AG04450 (cell line): ENCODE results near the gene DPCD. TPM values are rescaled to one million over a fixed set of nuclear protein-coding genes. Genes with fewer than 3 reads are reported as not detected.

Experiments used
- CTCF ChIA-PET: fragments of 300-600, 350-600 bp; formaldehyde crosslinking; extraction: SDS; loops from one replicate; lab custom pipeline; 2022; ENCODE audit warnings: antibody characterized with exemption, inconsistent platforms; lab: Charles Lee
- POLR2A ChIA-PET: fragments of 350-600 bp; formaldehyde crosslinking; extraction: SDS; loops from one replicate; lab custom pipeline; 2021; ENCODE audit warnings: antibody characterized with exemption, inconsistent platforms; lab: Yijun Ruan, JAX
- DNase-seq: peaks from one replicate; pipeline ENCODE4 v3.0.0-alpha.2; 2011; ENCODE audit warnings: low read depth, low spot score
- H3K27ac ChIP-seq: one replicate; pipeline ENCODE4 v1.5.1; 2012; ENCODE audit warnings: low read depth, low read length, control low read depth
- H3K27me3 ChIP-seq: one replicate; pipeline ENCODE4 v1.6.0; 2012; ENCODE audit warnings: low read length; ENCODE audit not compliant: control insufficient read depth, insufficient read depth
- H3K4me3 ChIP-seq: 2 replicates; pipeline ENCODE4 v1.5.1; 2011; ENCODE audit warnings: mild to moderate bottlenecking, low read depth, low read length, control low read depth
- H3K9me3 ChIP-seq: 2 replicates; pipeline ENCODE4 v1.5.1; 2012; ENCODE audit warnings: low read length; ENCODE audit not compliant: control insufficient read depth, insufficient read depth
- polyA plus RNA-seq: library from polyadenylated mRNA; depleted of rRNA; stranded (reverse); fragments of >200 nt; gene quantifications from 2 replicates; pipeline ENCODE4 v1.2.3, GENCODE V29; 2011
- TF ChIP-seq, protein P1 (sequence below): IDR thresholded peaks from 2 replicates; pipeline ENCODE4 v1.5.1; 2011; ENCODE audit warnings: low read depth, low read length, control low read depth, inconsistent platforms

DPCD gene
- polyA plus RNA-seq, 1 experiment, result 49.7 TPM

DNA sequence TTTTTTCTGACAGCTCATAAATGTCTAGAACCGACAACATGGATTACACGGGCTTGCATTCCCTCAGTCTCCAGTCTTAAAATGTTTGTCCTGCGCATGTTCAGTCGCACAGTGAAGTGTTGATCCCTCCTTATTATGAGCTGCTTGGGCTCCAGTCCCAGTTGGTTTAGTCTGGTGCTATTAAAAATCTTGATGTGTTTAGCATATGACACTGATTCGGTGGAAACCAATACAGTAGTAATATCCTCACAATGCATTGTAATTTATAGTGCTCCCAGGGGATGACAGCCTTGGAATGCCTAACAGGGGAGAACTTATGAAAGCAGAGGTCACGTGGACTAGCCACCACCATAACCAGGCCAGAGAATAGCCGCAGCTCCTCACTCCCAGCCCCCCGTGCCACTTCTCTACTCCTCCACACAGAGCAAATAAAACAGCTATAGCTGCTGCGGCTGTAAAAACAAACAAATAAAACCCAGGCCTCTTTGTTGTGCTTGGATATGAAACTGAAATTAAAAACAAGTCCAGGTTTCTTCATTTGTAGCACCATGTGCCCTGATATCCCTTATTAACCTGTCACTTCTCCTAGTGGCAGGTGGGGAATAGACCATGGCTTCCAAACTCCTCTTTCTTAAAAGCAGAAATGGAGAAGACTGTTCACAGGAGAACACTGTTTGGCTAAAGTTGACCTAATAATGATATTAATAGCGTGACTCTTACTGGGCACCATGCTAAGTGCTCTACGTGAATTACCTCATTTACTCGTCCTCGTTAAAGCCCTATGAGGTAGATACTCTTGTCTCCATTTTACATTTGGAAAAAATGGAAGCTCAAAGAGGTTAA is 7.7 kb downstream of the DPCD start:
- TF ChIP-seq, protein P1, sequence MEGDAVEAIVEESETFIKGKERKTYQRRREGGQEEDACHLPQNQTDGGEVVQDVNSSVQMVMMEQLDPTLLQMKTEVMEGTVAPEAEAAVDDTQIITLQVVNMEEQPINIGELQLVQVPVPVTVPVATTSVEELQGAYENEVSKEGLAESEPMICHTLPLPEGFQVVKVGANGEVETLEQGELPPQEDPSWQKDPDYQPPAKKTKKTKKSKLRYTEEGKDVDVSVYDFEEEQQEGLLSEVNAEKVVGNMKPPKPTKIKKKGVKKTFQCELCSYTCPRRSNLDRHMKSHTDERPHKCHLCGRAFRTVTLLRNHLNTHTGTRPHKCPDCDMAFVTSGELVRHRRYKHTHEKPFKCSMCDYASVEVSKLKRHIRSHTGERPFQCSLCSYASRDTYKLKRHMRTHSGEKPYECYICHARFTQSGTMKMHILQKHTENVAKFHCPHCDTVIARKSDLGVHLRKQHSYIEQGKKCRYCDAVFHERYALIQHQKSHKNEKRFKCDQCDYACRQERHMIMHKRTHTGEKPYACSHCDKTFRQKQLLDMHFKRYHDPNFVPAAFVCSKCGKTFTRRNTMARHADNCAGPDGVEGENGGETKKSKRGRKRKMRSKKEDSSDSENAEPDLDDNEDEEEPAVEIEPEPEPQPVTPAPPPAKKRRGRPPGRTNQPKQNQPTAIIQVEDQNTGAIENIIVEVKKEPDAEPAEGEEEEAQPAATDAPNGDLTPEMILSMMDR, result no peak
- H3K4me3 ChIP-seq, result no peak overlapping the region
- no peak overlapping the region for H3K27ac ChIP-seq
- ChIA-PET POLR2A (no interaction called here), CTCF (interaction anchor here (0.9 to 2.8 kb wide), 4 partner anchors 185 to 576 kb away, joined by 3 to 14 read pairs (median 7); no protein-coding TSS in a partner anchor)
- H3K9me3 ChIP-seq, result no peaks in the 10 kb centered on the region
- no peak for DNase-seq
- no peaks in the 10 kb centered on the region for H3K27me3 ChIP-seq

DNA sequence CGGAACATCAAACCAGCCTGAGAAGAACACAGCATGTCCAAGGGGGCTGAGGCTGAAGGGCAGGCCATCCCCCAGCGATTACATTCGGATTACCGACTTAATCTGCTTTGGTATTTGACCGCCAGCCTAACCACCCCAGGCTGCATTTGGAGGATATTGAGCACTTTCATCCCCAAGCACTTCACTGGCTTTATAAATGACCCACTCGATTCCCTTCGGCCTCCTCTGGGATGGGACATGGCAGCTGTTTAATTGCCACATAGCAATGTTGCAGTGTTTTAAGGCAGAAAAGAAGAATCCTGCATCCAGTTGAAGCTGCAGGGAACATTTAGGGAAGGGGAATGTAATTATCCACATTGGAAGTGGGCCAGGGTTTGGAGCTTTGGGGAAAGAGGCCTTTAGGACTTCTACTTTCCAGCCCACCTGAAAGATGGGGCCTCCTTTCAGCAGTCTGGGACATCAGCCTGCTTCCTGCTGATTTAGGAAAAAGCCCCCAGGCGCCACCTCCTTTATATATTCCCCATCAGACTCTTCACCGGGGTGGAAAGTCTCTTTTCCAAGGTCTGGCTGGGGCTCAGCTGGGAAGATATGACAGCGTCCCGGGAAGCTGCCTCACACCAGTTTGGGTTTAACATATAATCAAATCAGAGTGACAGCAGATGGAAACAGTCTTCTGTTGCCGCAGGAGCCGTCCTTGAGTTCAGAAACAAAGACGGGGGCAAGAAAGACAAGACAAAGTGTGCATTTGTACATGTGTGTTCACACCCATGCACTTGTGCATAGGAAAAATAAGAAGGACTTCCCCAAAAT is 9.2 kb downstream of the DPCD start:
- Histone ChIP-seq H3K27me3 (no peaks in the 10 kb centered on the region), H3K9me3 (no peaks in the 10 kb centered on the region), H3K4me3 (no peak overlapping the region), H3K27ac (no peak overlapping the region)
- TF ChIP-seq, protein P1, result no peak
- ChIA-PET POLR2A (interaction anchor here (0.7 kb wide), 1 partner anchor 175 kb away, joined by 4 read pairs; no protein-coding TSS in a partner anchor), CTCF (interaction anchor here (1.8 to 2.8 kb wide), 2 partner anchors 184 to 384 kb away, joined by 8 to 14 read pairs; no protein-coding TSS in a partner anchor)
- no peak for DNase-seq

DNA sequence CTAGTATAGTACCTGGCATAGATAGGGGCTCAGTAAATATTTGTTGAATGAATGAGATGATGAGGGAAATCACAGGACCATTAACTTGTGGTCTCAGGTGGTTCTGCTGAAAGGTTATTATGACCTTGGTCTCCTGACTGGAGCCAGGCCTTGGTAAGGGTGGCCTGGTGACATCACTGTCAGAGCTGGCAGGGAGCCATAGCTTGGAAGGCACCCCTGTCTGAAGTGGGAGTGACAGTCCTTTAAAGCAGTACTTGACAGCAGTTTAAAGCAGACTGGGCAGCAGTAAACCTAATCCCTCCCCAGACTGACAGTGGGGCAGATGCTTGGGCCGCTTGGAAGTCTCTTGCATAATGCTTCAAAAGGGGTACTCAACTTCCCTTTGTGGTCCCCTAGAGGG is 13.4 kb downstream of the DPCD start:
- no peak for DNase-seq
- Histone ChIP-seq H3K9me3 (no peaks in the 10 kb centered on the region), H3K27me3 (no peaks in the 10 kb centered on the region), H3K4me3 (no peak overlapping the region), H3K27ac (no peak overlapping the region)
- ChIA-PET CTCF (interaction anchor here (0.5 to 5.5 kb wide), 6 partner anchors 9 to 388 kb away, joined by 3 to 127 read pairs (median 6); partner anchors contain the start of gene NPM3), POLR2A (no interaction called here)
- TF ChIP-seq, protein P1, result no peak

DNA sequence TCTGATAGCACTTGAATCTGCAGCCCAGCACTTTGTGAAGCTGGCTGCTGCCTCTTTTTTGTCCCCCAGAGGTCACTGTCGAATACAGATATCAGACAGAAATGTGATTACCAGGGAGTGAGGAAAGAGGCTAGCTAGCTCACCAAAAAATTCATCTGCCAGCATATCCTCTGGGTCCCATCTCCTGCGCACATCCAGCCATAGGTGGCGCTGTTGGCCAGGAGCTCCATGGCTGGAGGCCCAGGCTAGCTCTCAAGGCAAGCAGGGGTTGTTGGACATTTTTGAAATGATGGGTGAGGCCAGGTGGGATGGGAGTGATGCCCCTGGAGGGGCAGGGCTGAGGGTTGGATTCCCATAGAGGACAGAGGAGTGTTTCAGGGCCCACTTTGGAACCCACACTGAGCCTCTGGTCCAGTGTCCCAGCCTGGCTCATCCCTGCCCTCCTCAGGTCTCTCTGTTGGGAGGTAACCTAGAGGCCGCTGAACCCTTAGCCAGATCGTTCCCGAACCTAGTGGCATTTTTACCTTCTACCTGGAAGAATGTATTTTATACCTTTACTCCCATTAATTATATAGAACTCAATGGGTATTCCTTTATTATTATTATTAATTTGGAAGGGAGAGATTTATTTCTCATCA is 14.8 kb downstream of the DPCD start:
- Histone ChIP-seq H3K4me3 (no peak overlapping the region), H3K9me3 (no peaks in the 10 kb centered on the region), H3K27me3 (no peaks in the 10 kb centered on the region), H3K27ac (no peak overlapping the region)
- POLR2A ChIA-PET, result interaction anchor here (0.5 to 1.2 kb wide), 3 partner anchors 15 to 179 kb away, joined by 4 to 7 read pairs (median 6); partner anchors contain the start of genes DPCD and POLL
- peak; percentile 33 for DNase-seq
- TF ChIP-seq, protein P1, result peak; percentile 94
- CTCF ChIA-PET, result interaction anchor here (0.5 to 5.5 kb wide), 18 partner anchors 9 to 470 kb away, joined by 3 to 127 read pairs (median 6); partner anchors contain the start of genes DPCD, NPM3 and POLL
